ENCODE measurements around the gene HSPA1L. TPM values are rescaled to one million over a fixed set of nuclear protein-coding genes. Genes with fewer than 3 reads are reported as not detected.

Gene HSPA1L
- total RNA-seq, 1 experiment from 2014 or later, result 0.12 TPM

DNA sequence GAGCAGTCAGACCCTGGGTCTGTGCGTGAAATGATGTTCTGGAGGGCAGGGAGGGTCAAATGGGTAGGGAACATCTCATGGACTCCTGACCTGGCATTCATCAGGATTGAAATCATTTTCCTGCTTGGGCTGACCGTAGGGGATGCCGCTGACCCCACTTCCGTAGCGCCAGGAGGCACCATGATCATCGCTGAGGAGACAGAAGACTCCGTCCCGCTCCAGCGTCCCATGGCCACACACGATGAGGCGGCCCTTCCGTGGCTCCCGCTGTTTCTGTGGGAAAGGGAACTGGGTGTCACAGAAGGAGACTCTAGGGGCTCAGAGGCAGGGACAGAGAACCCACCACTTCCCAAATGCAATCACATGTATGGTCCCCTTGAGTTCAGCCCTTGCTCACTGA lies 45.3 kb upstream of the HSPA1L start:
- no peaks in the 10 kb centered on the region for H3K9me2 ChIP-seq (ENCODE audit: insufficient read depth)
- RAD21 ChIA-PET (ENCODE audit: low non-redundant PET in 1 of 2, low total read pairs in 2 of 2, uncharacterized antibody in 2 of 2, unreplicated experiment in 2 of 2), result no interaction called here
- CTCF ChIA-PET, result no interaction called here
- H3K4me1 ChIP-seq (ENCODE audit: control insufficient read depth in 1 of 2, insufficient read depth in 2 of 2, low read length in 2 of 2), result peaks cover 0 to 30% of the 10 kb centered on the region in 2 experiments; a peak in 3 of 4 replicates
- H3K79me2 ChIP-seq (ENCODE audit: insufficient read depth, low read length), result no peaks in the 10 kb centered on the region
- no peak for ATAC-seq
- no peaks in the 10 kb centered on the region for H3K36me3 ChIP-seq (ENCODE audit: control insufficient read depth in 1 of 2, insufficient read depth in 2 of 2, low read length in 2 of 2)
- POLR2A ChIA-PET, result interaction anchor here (0.7 kb wide), 1 partner anchor 20 kb away, joined by 3 read pairs; no protein-coding TSS in a partner anchor
- H2AFZ ChIP-seq (ENCODE audit: low read depth, low read length, poor library complexity, severe bottlenecking), result no peak overlapping the region
- BruUV-seq (replicated peaks), result no TSS peak
- H3K4me2 ChIP-seq (ENCODE audit: low read length), result no peak overlapping the region
- no peak for DNase-seq (ENCODE audit: low read depth, low spot score)
- no peaks in the 10 kb centered on the region for H3K27me3 ChIP-seq (ENCODE audit: insufficient read depth, low read length)
- no peak overlapping the region for H3K4me3 ChIP-seq (replicated peaks in 1 of 2; ENCODE audit: low read depth in 1 of 2, low read length in 2 of 2)
- no peak overlapping the region for H3K9ac ChIP-seq (ENCODE audit: low read length)
- H3K9me3 ChIP-seq (ENCODE audit: control insufficient read depth in 1 of 2, insufficient read depth in 1 of 2, low read depth in 1 of 2, low read length in 2 of 2), result no peaks in the 10 kb centered on the region
- H4K20me1 ChIP-seq (ENCODE audit: insufficient read depth), result no peaks in the 10 kb centered on the region
- H3K27ac ChIP-seq (ENCODE audit: low read depth, low read length), result no peak overlapping the region
- intact Hi-C loops (cut with micrococcal nuclease), result no loop called here
- TF ChIP-seq, protein P1, sequence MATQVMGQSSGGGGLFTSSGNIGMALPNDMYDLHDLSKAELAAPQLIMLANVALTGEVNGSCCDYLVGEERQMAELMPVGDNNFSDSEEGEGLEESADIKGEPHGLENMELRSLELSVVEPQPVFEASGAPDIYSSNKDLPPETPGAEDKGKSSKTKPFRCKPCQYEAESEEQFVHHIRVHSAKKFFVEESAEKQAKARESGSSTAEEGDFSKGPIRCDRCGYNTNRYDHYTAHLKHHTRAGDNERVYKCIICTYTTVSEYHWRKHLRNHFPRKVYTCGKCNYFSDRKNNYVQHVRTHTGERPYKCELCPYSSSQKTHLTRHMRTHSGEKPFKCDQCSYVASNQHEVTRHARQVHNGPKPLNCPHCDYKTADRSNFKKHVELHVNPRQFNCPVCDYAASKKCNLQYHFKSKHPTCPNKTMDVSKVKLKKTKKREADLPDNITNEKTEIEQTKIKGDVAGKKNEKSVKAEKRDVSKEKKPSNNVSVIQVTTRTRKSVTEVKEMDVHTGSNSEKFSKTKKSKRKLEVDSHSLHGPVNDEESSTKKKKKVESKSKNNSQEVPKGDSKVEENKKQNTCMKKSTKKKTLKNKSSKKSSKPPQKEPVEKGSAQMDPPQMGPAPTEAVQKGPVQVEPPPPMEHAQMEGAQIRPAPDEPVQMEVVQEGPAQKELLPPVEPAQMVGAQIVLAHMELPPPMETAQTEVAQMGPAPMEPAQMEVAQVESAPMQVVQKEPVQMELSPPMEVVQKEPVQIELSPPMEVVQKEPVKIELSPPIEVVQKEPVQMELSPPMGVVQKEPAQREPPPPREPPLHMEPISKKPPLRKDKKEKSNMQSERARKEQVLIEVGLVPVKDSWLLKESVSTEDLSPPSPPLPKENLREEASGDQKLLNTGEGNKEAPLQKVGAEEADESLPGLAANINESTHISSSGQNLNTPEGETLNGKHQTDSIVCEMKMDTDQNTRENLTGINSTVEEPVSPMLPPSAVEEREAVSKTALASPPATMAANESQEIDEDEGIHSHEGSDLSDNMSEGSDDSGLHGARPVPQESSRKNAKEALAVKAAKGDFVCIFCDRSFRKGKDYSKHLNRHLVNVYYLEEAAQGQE (IDR thresholded peaks at IDR 0.05; ENCODE audit: low read depth), result no peak
- TF ChIP-seq CBX3 (IDR thresholded peaks at IDR 0.05; ENCODE audit: low read depth), result no peak
- no peak for TF ChIP-seq EZH2phosphoT487 (IDR thresholded peaks at IDR 0.05; ENCODE audit: borderline replicate concordance)
- no peak for TF ChIP-seq POLR2AphosphoS5 (IDR thresholded peaks at IDR 0.05; ENCODE audit: low read depth, low read length)
- TF ChIP-seq, protein P2, sequence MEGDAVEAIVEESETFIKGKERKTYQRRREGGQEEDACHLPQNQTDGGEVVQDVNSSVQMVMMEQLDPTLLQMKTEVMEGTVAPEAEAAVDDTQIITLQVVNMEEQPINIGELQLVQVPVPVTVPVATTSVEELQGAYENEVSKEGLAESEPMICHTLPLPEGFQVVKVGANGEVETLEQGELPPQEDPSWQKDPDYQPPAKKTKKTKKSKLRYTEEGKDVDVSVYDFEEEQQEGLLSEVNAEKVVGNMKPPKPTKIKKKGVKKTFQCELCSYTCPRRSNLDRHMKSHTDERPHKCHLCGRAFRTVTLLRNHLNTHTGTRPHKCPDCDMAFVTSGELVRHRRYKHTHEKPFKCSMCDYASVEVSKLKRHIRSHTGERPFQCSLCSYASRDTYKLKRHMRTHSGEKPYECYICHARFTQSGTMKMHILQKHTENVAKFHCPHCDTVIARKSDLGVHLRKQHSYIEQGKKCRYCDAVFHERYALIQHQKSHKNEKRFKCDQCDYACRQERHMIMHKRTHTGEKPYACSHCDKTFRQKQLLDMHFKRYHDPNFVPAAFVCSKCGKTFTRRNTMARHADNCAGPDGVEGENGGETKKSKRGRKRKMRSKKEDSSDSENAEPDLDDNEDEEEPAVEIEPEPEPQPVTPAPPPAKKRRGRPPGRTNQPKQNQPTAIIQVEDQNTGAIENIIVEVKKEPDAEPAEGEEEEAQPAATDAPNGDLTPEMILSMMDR (IDR thresholded peaks at IDR 0.05 in 2 of 3, conservative IDR thresholded peaks at IDR 0.05 in 1 of 3; ENCODE audit: borderline replicate concordance in 1 of 3, insufficient read depth in 1 of 3, low read depth in 2 of 3, low read length in 2 of 3), result no peak
- TF ChIP-seq SP1 (IDR thresholded peaks at IDR 0.05; ENCODE audit: low read depth), result no peak
- no peak for TF ChIP-seq JUND (IDR thresholded peaks at IDR 0.05)
- no peak for TF ChIP-seq ZNF274 (IDR thresholded peaks at IDR 0.05; ENCODE audit: low read depth, low read length)
- TF ChIP-seq ZFX (IDR thresholded peaks at IDR 0.05), result no peak
- no peak for TF ChIP-seq EGR1 (IDR thresholded peaks at IDR 0.05; ENCODE audit: low read depth)
- no peak for TF ChIP-seq CEBPB (IDR thresholded peaks at IDR 0.05; ENCODE audit: low read depth)
- no peak for TF ChIP-seq TCF7L2 (IDR thresholded peaks at IDR 0.05; ENCODE audit: borderline replicate concordance, extremely low read depth, insufficient read depth, insufficient read length)
- TF ChIP-seq RAD21 (IDR thresholded peaks at IDR 0.05; ENCODE audit: low read depth), result no peak
- TF ChIP-seq SRF (IDR thresholded peaks at IDR 0.05; ENCODE audit: low read depth), result no peak
- TF ChIP-seq POLR2A (IDR thresholded peaks at IDR 0.05; ENCODE audit: borderline replicate concordance, extremely low read depth, insufficient read depth, insufficient read length), result no peak
